GM15510 (cell line): ENCODE data around the gene ASAP3.

ENCODE experiments used
- POLR2A ChIP-seq: IDR thresholded peaks from 3 replicates; pipeline ENCODE4 v1.6.1; 2011; ENCODE audit warnings: borderline replicate concordance; ENCODE audit not compliant: insufficient read length; ENCODE audit errors: extremely low read depth

ASAP3 gene

DNA sequence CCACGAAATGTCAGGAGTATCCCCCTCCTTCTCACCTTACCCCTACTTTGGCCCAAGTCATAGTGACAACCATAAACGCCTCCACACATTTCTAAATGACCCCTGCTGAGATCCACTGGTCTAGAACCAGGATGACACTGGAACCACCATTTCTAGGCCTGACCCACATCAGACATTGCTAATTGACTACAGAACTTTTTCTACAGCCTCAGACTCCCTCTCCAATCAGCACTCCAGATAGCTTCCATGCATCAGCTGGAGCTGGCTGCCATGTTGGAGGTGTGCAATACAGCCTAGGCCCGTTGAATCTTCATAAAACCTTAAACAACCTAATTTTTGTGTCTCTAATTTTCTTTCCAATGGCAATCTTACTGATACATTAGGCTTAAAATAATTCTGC lies 78.0 kb downstream of the ASAP3 start:
- TF ChIP-seq POLR2A: no peak

GRCh38 chr1:23403735-23404486 lies 80.1 kb downstream of the ASAP3 start:
- no peak for TF ChIP-seq POLR2A

DNA sequence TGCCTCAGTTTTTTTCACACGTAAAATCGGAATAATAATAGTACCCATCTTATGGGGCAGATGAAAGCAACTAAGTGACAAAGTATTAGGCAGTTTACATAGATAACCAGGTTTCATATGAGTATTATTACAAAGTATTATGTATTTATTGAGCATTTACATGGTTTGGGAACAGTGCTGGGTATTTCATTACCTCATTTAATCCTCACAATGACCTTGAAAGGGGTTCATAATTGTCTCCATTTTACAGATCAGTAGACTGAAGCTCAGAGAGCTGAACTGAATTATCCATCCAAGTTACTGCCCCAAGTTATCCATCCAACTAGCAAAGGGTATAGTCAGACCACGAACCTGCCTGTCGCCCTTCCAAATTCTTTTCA lies 80.6 kb downstream of the ASAP3 start:
- no peak for TF ChIP-seq POLR2A

DNA sequence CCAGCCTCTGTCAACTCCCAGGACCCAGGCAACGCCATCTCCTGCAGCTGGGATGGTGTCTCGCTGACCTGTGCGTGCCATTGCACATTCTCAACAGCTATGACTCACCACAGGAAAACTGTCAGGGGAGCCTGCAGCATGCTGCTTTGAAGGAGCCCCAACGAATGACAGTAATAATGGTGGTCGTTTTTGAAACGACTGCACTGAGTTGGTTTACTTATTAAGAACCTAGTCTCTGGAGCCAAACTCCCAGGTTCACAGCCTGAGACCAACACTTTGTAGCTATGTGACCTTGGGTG lies 81.0 kb downstream of the ASAP3 start:
- TF ChIP-seq POLR2A: no peak

DNA sequence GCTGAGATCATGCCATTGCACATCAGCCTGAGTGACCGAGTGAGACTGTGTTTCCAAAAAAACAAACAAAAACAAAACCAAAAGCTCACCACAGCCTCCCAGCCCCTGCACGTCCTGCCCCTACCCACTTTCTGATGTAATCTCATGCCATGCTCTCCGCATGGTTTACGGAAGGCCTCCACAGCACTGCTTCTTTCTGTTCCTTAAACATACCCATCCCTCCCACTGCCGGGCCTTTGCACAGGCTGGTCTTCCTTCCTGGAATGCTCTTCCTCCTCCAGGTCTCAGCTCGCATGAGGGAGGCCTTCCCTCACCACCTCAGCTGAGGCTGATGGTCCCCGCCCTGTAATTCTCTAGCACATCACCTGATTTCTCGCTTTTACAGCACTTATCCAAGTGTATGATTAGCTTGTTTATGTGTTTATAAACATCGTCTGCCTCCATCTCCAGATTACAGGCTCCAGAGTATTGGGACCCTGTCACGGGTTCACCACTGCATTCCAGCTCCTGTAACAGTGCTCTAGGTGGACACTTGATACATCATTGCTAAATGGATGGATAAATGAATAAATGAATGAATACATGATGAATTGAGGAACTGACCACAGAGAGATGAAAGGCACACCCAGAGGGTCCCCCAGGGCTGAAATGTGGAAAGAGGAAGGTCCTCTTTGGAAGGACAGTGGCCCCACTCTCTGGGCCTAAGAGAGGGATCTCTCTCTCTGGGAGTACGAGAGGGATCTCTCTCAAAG lies 81.5 kb downstream of the ASAP3 start:
- no peak for TF ChIP-seq POLR2A

DNA sequence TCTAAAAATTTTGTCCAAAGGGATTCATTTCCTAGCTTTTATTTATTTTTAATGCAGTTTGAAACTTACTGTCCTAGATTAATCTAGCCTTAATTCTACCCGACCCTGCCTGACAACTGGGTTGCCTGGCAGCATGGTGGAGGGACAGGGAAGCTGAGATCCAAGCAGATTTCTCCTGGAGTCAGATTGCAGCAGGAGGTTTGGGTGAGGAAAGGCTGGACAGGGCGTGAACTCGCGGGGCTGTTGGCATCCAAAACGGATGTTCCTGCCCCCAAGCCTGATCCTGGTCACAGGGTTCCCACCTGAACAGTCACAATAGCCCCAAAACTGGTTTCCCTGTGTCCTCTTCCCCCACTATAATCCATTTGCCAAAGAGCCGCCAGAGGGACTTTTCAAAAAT lies 82.7 kb downstream of the ASAP3 start:
- no peak for TF ChIP-seq POLR2A

DNA sequence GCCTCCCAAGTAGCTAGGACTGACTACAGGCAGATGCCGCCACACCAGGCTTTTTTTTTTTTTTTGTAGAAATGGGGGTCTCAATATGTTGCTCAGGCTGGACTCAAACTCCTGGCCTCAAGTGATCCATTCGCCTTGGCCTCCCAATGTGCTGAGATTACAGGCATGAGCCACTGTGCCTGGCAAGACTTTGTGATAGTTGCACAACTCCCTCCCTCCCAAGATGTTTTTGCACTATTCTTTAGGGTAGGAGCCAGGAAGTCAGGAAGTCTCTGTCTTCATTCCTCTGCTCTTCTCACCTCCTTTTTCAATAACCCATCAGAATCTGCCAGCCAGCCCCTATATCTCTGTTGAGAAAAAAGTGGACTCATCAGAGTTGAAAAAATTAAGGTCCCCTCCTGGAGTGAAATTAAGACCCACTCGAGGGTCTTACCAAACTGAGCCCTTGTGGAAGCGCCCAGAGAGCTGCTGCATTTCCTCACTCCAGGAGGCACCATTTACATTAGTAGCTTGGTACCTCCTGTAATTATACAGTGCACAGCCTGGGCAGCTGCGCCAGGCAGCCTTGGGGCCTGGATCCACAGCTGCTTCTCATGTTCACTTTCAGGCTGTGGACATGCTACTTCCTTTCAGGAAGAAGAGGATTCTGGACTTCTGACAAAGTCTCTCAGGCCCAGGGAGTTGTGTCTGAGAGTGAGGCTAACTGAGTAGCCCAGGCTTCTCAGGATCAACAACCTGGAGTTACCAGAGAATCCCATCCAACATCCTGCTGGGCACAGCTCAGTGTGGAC lies 83.5 kb downstream of the ASAP3 start:
- no peak for TF ChIP-seq POLR2A

GRCh38 chr1:23399229-23399628 lies 84.8 kb downstream of the ASAP3 start:
- TF ChIP-seq POLR2A: no peak

- no peak for TF ChIP-seq POLR2A
Measured at GRCh38 chr1:23397908-23398307, 86.1 kb downstream of the ASAP3 start.

- no peak for TF ChIP-seq POLR2A
Measured at GRCh38 chr1:23396380-23396779, 87.6 kb downstream of the ASAP3 start.

DNA sequence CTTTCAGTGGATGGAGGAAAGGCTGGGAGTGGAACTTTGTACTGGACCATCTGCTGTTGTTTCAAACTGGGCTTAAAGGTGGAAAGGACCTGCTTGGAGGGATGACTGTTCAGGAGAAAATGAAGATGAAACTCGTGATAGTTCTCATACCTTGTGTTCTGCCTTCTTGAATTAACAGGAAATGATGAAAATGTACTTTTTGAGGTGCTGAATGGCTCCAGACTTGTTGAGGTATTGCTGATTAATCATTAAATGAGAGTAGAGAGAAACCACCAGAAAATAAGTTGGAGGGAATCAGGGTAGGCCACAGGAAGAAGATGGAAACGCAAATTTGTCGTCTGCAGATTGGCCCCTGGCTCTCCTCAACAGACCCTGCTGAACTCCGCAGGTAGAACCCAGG lies 88.1 kb downstream of the ASAP3 start:
- no peak for TF ChIP-seq POLR2A

DNA sequence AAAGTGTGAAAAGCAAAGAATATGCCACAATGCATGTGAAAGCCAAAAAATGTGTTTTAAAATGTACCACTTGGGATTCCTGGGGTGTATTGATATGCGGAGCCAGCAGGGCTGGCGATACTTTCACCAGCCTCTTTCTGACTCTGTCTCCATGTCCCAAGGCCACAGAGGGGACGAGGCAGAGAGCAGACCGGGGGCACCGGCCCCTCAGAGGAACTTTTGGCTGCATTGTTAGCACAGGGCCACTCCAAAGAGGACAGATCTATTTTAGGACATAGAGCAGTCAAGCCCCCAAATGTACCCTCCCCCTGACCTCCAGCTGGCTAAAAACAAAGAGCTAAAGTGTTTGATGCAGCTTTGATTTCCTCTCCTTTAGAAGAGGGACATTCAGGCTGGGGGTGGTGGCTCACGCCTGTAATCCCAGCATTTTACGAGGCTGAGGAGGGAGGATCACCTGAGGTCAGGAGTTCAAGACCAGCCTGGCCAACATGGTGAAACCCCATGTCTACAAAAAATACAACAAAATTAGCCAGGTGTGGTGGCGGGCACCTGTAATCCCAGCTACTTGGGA lies 88.7 kb downstream of the ASAP3 start:
- TF ChIP-seq POLR2A: no peak

DNA sequence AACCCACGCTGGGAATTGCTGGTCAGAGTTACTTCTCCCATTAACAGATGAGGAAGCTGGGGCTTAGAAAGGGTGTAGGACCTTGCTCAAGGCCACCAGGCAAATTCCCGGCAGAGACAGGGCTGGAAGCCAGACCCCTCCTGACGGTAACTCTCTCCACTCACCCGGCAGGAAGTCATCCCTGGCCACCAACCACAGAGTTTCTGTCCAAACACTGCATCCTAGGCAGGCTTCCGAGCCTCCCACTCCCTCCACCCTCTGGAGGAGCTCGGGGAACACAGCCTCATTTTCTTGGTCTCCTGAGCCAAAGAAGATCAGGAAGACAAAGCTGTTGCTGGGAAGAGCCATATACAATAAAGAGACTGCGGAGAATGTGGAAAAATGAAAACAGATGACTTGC lies 89.3 kb downstream of the ASAP3 start:
- TF ChIP-seq POLR2A: no peak

DNA sequence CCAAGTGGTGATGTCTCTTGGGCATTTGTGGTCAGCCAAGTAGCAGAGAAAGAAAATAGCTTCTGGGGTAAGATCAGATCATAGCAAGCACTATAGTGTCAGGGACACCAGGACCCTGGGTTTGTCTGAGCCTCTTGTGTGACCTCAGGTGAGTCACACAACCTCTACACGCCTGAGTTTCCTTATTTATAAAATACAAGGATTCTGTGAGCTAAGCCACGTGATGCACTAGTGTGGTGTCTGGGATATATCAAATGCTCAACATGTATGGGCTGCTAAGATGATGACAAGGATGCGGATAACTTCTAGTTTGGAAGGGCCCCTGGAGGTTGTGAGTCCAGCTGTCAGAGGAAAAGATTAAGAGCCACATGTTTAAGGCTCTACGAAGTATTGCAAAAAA lies 89.8 kb downstream of the ASAP3 start:
- TF ChIP-seq POLR2A: no peak

- no peak for TF ChIP-seq POLR2A
Measured at GRCh38 chr1:23393706-23394105, 90.3 kb downstream of the ASAP3 start.
